Measurements from ENCODE around the gene MRAP2.

MRAP2 gene

GRCh38 chr6:84137051-84137375 lies 103.4 kb downstream of the MRAP2 start:
- DNase-seq, result no peak

GRCh38 chr6:84137989-84138575 lies 104.5 kb downstream of the MRAP2 start:
- no peak for DNase-seq

GRCh38 chr6:84139311-84139710 lies 105.7 kb downstream of the MRAP2 start:
- DNase-seq, result no peak
